Gastrocnemius medialis (tissue), 4 donors: ENCODE data around the gene HDAC10.
A peak's percentile ranks its signal among the peaks of the same experiment; 100 is the strongest.

ENCODE experiments used
- CTCF ChIP-seq, 5 experiments: fragments of 450-650 bp in 3 of 5; fragments of 200-600 bp in 2 of 5; sonication (generic) in 2 of 5; IDR thresholded peaks in 4 of 5; conservative IDR thresholded peaks in 1 of 5; 1 replicate in 4 of 5; 2 replicates in 1 of 5; pipeline ENCODE4 v1.5.1; 2016 to 2019; ENCODE audit warnings: antibody characterized with exemption in 5 of 5, mild to moderate bottlenecking in 3 of 5, moderate library complexity in 3 of 5
- POLR2A ChIP-seq, 2 donors: fragments of 450-650 bp; IDR thresholded peaks; one replicate each; pipeline ENCODE4 v1.6.1; 2017; ENCODE audit warnings: antibody characterized with exemption in 2 of 2, mild to moderate bottlenecking in 2 of 2, moderate library complexity in 2 of 2

GRCh38 chr22:50261615-50262459 lies 10.8 kb upstream of the HDAC10 start, which contains the start of gene MAPK12:
- TF ChIP-seq CTCF (IDR thresholded peaks at IDR 0.05 in 4 of 5, conservative IDR thresholded peaks at IDR 0.05 in 1 of 5) (no peak), POLR2A (IDR thresholded peaks at IDR 0.05) (peak; percentile 86 to 96)
